Measurements from ENCODE around the gene PTK6.

DNA sequence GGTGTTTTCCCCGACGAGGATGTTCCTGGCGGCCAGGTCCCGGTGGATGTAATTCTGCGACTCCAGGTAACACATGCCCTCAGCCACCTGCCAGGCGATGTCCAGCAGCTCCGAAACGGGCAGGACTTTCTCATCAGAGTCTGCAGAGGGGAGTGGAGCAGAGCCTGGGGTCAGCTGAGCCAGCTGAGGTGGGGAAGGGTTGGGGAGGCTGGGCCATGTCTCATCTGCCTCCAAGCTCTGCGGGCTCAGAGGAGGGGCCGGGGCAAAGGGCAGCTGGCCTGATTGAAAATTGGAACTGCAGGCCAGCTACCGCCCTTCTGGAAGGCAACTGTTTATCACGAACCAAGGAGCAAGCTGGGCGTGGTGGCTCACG lies 6.4 kb downstream of the PTK6 start:
- TF ChIP-seq, protein P1, sequence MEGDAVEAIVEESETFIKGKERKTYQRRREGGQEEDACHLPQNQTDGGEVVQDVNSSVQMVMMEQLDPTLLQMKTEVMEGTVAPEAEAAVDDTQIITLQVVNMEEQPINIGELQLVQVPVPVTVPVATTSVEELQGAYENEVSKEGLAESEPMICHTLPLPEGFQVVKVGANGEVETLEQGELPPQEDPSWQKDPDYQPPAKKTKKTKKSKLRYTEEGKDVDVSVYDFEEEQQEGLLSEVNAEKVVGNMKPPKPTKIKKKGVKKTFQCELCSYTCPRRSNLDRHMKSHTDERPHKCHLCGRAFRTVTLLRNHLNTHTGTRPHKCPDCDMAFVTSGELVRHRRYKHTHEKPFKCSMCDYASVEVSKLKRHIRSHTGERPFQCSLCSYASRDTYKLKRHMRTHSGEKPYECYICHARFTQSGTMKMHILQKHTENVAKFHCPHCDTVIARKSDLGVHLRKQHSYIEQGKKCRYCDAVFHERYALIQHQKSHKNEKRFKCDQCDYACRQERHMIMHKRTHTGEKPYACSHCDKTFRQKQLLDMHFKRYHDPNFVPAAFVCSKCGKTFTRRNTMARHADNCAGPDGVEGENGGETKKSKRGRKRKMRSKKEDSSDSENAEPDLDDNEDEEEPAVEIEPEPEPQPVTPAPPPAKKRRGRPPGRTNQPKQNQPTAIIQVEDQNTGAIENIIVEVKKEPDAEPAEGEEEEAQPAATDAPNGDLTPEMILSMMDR (IDR thresholded peaks at IDR 0.05; ENCODE audit: low read length) = no peak
- no peak for TF ChIP-seq EZH2 (optimal IDR thresholded peaks at IDR 0.05; ENCODE audit: low read depth, low read length)
- TF ChIP-seq EZH2phosphoT487 (IDR thresholded peaks at IDR 0.05; ENCODE audit: low read length) = no peak

All from MM.1S (cell line).